Stimulated activated CD4-positive, alpha-beta T cell treated with anti-CD3 and anti-CD28 coated beads, Interleukin-15, amount 100 ng/mL, for 24 hours (primary cell): ENCODE results near the gene TAS2R46.
"Not testable (repeated sequence)": the region's sequence is repeated elsewhere in the genome, so short reads cannot be mapped to it uniquely, and the experiment has no call there.

Experiments
- DNase-seq: peaks from one replicate; pipeline ENCODE4 v3.0.0-alpha.2; 2020

The TAS2R46 gene, protein sequence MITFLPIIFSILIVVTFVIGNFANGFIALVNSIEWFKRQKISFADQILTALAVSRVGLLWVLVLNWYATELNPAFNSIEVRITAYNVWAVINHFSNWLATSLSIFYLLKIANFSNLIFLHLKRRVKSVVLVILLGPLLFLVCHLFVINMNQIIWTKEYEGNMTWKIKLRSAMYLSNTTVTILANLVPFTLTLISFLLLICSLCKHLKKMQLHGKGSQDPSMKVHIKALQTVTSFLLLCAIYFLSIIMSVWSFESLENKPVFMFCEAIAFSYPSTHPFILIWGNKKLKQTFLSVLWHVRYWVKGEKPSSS

DNA sequence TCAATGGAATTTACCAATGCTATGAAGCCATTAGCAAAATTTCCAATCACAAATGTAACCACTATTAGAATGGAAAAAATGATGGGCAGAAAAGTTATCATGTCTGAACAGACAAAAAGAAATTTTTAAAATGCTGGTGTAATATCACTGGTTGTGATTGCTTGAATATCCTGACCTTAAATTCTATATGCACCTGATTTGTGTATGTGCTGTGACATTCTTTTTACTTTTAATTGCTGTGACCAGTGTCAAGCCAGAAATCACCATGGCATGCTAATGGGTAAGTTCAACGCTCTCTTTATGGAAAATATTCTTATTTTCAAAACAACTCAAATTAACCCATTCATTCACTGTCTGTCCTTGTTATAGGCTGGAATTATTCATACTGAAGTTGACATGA, at the start of gene TAS2R46:
Gene TAS2R46, minus strand, starts transcription at position 101 of the 400 bp plus-strand sequence. Its CDS starts 0 bp downstream, at position 101.
- not testable (repeated sequence) for DNase-seq

DNA sequence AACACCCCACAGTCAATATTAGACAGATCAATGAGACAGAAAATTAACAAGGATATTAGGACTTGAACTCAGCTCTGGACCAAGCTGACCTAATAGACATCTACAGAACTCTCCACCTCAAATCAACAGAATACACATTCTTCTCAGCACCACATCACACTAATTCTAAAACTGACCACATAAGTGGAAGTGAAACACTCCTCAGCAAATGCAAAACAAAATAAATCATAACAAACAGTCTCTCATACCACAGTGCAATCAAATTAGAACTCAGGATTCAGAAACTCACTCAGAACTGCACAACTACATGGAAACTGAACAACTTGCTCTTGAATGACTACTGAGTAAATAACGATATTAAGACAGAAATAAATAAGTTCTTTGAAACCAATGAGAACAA, 49.1 kb upstream of the TAS2R46 start:
- not testable (repeated sequence) for DNase-seq

DNA sequence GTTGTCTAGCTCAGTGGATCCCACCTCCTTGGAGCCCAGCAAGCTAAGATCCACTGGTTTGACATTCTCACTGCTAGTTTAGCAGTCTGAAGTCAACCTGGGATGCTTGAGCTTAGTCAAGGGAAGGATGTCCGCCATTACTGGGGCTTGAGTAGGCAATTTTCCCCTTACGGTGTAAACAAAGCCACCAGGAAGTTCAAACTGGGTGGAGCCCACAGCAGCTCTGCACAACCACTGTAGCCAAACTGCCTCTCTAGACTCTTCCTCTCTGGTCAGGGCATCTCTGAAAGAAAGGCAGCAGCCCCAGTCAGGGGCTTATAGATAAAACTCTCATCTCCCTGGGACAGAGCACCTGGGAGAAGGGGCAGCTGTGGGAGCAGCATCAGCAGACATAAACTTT, 46.8 kb upstream of the TAS2R46 start:
- DNase-seq, result no peak

DNA sequence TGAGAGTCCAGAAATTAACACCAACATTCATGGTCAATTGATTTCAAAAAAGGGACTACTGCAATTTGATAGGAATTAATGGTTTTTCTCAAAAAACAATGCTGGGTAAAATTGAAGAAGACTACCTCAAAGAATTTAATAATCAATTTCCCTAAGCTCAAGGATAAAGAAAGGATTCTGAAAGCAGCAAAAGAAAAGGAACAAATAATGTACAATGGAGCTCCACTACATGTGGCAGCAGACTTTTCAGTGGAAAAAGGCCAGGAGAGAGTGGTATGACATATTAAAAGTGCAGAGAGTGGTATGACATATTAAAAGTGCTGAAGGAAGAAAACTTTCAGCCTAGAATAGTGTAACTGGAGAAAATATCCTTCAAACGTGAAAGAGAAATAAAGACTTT, 45.6 kb upstream of the TAS2R46 start:
- DNase-seq, result no peak

DNA sequence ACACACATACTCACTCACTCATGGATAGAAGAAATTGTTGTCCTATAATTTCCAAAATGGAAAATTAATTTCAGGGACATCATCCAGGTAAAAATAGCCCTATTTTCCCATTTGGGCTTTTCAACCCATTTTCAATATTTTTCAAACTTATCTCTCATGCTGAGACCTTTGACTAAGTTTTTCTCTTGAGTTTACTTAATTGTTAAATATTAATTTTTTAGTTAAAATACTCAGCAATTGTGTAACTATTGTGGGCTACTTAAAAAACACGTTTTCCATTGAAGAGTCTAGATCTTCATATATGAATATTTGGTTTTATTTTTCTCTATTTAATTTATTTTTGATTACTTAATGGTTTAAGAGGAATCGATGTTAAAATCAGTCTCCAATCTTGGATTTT, 44.2 kb upstream of the TAS2R46 start:
- DNase-seq, result no peak

DNA sequence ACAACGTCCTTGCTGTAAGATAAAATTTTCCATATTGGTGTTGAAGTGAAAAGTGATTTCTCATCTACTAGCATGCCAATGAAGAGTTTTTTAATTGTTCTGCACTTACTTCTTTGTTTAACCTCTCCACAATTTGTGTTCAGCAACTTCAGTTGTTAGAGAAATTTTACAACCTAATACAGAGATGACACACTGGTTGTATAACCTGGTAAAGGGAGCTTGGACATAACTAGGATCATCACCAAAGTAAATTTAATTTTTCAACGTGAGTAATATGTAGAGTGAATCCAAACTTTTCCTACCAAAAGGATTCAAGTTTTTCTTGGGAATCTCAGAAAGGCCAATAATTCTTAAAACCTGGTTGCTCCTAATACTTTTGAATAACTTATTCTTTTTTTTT, 43.5 kb upstream of the TAS2R46 start:
- no peak for DNase-seq

DNA sequence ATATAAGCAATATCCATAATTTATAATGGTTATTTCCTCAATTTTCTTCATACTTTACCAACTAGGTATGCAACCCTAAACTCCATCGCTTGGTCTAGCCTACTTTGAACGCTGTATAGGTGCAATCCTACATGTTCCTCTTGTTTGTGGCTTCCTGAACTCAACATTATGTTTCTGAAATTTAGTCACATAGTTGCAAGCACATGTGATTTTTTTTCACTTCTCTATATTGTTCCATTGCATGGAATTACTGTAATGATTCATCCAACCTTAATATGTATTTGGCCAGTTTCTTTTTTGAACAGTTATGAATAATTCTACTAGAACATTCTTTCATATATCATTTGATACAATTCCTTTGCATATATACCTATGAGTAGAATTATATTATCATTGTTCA, 32.8 kb upstream of the TAS2R46 start:
- DNase-seq, result not testable (repeated sequence)

DNA sequence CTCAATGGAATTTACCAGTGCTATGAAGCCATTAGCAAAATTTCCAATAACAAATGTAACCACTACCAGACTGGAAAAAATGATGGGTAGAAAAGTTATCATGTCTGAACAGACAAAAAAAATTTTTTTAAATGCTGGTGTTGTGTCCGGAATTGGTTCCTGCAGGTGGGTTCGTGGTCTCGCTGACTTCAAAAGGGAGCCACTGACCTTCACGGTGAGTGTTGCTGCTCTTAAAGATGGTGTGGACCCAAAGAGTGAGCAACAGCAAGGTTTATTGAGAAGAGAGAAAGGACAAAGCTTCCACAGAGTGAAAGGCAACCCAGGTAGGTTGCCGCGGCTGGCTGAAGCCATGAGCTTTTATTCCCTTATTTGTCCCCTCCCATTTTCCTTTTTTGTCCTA, 30.0 kb upstream of the TAS2R46 start, which contains the start of gene TAS2R43:
Gene TAS2R43, minus strand, starts transcription at position 186 of the 400 bp plus-strand sequence. Its CDS starts 84 bp downstream, at position 102.
- no peak for DNase-seq

DNA sequence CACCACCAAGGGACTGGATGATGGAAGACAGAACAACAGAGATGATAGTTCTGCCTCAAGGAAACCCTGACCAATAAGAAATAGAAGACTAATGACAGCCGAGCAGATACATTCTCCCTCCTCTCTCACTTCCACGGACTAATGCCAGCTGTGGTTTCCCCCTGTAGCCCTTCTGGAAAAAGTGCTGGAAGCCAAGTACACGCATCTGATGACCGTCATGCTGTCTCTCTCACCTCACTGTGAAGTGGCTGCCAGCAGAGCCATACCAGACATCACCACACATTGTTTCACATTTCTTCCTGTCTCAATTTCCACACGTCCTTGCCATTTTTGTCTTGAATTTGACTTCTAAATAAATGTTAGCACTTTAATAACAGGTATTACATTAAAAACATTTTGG, 27.2 kb upstream of the TAS2R46 start:
- no peak for DNase-seq

DNA sequence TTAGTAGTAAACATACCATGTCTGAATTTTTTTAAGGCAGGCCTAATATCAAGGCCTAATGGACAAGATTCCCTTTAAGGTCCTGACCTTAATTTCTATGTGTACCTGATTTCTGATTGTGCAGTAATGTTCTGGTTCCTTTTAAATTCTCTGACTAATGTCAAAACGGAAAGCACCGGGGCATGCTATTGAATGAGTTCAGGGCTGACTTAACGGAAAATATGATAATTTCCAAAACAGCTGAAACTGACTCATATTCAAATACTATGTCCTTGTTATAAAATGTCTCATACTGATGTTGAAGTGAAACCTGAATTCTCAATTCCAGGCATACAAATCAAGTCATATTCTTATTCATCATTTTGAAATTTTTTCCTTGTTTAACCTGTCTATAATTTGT, 23.3 kb upstream of the TAS2R46 start:
- peak; percentile 33 for DNase-seq

DNA sequence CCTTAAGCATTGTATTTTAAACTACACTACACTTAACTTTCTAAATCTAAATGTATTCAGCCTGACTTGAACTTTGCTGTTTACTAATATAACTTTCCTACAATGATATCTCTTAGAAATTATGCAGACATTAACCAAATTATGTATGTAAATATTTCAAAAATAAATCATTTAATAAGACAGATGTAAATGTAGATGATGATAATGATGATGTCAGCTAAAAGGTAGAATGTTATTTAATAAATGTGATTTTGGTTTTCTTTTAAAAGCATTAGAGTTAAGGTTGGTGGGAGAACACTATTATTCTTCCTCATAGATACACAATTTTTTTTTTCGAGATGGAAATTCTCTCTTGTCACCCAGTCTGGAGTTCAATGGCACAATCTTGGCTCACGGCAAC, 19.9 kb upstream of the TAS2R46 start:
- DNase-seq, result no peak

DNA sequence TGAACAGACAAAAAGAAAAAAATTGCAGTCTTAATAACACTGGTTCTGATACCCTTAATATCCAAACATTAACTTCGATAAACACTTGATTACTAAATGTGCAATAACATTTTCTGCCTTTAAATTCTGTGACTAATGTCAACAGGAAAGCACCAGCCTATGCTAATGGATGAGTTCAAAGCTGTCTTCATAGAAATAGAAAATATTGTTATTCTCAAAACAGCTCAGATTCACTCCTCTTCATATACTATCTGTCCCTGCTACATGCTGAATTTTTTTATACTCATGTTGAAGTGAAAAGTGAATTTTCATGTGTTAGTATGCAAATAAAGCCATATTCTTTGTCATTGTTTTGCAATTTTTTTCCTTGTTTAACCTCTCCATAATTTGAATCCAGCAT, 16.2 kb upstream of the TAS2R46 start:
- DNase-seq, result no peak

DNA sequence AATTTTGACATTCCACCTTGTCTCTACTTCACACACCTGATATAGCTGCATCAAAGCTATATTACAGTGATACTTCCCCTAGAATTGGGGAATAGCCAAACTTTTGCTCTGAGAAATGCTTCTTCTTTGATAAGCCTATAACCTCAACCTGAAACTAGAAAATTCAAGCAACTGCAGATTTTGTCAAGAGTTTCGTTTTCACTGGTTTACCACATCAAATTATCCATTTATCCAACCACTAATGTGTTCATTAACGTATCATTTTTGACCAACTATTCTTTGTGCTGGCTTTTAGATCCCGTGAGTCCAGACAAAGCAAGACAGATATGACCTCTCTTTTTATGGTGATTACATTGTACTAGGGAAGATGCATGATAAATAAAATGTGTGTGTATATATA, 13.5 kb upstream of the TAS2R46 start:
- no peak for DNase-seq

DNA sequence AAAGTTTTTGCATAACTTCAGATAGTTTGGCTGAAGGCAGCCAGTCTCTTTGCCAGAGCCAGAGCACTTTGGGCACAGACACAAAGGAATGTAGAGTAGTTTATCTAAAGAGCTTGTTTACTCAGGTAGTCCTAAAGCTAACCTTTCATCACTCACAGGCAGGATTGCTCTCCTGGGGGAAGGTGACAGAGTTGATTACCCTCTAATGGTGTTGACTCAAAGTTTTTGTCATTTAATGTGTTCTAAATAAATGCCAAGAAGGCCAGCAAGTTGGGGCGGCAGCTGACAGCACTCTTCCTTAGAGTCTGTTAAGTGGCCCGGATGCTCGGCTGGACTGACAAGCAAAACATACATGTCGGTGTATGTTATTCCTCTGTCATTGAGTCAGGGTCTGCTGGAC, 9.3 kb upstream of the TAS2R46 start:
- DNase-seq, result no peak

DNA sequence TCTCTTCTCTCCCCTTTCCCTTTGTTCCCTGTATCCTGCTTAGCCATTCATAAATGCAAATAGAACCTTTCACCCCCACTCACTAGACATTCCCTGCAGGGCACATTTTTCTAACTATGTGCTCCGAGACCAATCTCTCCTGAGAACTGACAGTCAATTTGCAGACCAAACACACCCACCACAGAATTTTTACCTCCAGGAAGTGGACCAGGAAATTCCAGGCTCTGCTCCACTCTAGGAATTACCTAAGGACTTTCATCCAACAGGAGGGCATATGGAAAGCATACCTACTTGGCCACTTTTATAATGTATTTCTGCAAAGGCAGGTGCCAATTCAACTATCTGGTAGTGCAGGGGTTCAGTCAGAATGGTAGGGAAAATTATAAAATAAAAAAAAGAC, 8.9 kb upstream of the TAS2R46 start:
- DNase-seq, result no peak

DNA sequence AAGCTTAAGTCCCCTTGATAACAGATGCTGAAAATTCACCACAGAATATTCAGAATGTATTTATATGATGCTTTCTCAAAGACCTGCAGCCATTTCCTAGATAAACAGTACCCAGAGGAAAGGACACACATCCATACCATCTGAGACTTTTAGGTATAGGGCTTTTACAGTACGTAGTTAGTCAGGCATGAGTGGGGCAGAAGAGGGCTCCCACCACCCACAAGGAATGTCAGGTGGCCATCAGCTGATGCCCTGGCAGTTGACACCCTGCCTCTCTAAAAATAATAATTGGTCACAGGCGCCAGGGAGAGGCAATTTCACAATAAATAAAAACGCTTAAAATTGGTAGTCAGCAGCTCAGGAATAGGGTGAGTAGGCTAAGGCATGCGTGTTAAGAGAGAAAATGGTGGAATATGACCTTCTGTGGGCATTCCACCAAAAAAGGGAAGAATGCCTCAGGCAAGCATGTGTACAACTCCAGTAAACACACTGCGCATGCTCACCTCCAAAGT, 7.8 kb upstream of the TAS2R46 start:
- no peak for DNase-seq

DNA sequence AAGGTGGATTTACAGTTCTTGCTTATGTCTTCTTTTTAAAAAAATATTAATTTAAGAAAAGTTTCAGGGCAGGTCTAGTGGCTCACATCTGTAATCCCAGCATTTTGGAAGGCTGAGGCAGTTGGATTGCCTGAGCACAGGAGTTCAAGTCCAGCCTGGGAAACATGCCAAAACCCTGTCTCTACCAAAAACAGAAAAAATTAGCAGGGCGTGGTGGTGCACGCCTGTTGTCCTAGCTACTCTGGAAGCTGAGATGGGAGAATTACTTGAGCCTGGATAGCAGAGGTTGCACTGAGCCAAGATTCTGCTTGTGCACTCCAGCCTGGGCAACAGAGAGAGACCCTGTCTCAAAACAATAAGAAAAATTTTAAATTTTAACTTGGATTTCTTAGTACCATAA, 5.4 kb upstream of the TAS2R46 start:
- no peak for DNase-seq

DNA sequence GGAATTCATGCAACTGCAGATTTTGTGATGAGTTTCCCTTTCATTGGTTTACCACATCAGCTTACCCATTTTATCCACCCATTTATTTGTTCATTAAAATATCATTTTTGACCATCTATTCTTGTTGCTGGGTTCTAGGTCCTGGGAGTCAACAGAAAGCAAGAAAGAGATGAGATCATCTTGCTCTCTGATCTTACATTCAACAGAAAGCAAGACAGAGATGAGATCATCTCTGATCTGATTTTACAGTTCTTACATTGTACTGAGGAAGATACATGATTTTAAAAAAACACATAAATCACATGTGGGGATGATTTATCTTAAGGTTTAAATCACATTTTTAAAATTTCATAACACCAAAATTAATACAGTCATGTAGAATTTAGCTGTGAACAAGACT, 2.3 kb downstream of the TAS2R46 start:
- no peak for DNase-seq

DNA sequence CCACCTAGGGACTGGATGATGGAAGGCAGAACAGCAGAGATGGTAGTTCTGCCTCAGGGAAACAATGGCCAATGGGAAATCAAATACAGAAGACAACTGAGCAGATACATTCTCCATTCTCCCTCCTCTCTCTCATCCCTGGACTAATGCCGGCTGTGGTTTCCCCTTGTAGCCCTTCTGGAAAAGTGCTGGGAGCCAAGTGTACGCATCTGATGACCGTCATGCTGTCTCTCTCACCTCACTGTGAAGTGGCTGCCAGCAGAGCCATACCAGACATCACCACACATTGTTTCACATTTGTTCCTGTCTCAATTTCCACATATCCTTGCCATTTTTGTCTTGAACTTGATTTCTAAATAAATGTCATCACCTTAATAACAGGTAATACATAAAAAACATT, 3.1 kb downstream of the TAS2R46 start:
- DNase-seq, result no peak

DNA sequence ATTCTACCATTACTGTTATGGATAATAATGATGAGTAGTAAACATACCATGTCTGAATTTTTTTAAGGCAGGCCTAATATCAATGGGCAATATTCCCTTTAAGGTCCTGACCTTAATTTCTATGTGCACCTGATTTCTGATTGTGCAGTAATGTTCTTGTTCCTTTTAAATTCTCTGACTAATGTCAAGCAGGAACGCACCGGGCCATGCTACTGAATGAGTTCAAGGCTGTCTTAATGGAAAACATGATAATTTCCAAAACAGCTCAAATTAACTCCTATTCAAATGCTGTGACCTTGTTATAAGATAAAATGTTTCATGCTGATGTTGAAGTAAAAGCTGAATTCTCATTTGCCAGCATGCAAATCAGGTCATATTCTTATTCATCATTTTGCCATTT, 6.8 kb downstream of the TAS2R46 start:
- DNase-seq, result no peak

DNA sequence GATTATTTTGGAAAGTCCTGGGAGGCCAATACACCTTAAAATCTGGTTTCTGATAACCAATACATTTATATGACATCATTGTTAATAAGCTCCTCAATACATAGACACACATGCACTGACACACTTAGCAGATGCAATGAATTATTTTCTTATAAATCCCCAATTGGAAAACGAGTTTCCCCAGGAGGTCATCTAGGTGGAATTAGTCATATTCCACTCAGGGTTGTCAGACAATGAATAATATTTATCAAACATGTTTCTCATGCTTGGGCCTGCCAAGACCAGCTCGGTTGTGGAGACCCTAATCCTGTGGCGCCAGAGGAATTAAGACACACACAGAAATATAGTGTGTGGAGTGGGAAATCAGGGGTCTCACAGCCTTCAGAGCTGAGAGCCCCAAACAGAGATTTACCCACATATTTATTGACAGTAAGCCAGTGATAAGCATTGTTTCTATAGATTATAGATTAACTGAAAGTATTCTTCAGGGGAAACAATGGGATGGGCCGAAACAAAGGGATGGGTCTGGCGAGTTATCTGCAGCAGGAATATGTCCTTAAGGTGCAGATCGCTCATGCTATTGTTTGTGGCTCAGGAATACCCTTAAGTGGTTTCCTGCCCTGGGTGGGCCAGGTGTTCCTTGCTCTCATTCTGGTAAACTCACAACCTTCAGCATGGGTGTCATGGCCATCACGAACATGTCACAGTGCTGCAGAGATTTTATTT, 12.1 kb downstream of the TAS2R46 start:
- DNase-seq, result not testable (repeated sequence)

DNA sequence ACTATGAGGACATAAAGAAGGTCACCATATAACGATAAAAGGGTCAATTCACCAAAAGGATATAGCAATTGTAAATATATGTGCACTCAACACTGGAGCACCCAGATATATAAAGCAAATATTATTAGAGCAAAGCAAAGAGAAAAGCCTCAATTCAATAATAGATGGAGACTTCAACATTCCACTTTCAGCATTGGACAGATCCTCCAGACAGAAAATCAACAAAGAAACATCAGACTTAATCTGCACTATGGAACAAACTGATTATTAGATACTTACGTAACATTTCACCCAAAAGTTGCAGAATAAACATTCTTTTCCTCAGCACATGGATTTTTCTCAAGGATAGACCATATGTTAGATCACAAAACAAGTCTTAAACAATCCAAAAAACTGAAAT, 20.7 kb downstream of the TAS2R46 start:
- DNase-seq, result not testable (repeated sequence)

DNA sequence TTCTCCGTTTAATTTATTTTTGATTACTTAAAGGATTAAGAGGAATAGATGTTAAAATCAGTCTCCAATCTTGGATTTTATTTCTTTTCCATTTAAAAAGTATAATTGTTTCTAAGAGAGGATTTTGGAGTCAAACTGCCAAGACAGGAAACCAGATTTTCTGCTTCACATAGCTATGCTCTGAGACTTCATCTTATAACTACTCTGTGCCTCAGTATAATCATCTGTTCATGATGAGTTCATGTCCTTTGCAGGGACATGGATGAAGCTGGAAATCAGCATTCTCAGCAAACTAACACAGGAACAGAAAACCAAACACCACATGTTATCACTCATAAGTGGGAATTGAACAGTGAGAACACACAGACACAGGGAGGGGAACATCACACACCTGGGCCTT, 21.9 kb downstream of the TAS2R46 start:
- no peak for DNase-seq

DNA sequence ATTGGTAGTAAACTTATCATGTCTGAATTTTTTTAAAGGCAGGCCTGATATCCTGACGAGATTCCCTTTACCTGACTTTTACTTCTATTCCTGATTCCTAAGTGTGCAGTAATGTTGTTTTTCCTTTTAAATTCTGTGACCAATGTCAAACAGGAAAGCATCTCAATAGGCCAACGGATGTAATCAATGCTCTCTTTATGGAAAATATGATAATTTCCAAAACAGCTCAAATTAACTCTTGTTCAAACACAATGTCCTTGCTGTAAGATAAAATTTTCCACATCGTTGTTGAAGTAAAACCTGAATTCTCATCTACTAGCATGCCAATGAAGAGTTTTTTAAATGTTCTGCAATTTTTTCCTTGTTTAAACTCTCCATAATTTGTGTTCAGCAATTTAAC, 22.9 kb downstream of the TAS2R46 start:
- DNase-seq, result no peak
